ENCODE measurements around the gene SPAG5. TPM values are rescaled to one million over a fixed set of nuclear protein-coding genes. Genes with fewer than 3 reads are reported as not detected.

Gene SPAG5
- total RNA-seq (2012; rRNA removed) = 22.1 and 35.8 TPM in 2 replicates

GRCh38 chr17:28598799-28599310 is at the start of gene SPAG5:
SPAG5 (minus strand) TSS chr17:28599025; CDS start chr17:28598946, 79 bp downstream.
- H3K9me3 ChIP-seq (replicated peaks; ENCODE audit: low read length) = no peaks in the 10 kb centered on the region
- H3K4me1 ChIP-seq (ENCODE audit: control insufficient read depth, insufficient read depth, low read length) = peaks cover 21% of the 10 kb centered on the region
- H3K36me3 ChIP-seq (ENCODE audit: insufficient read depth, low read length) = no peaks in the 10 kb centered on the region
- peak within 1 kb of the TSS; percentile 91 for H3K9ac ChIP-seq (ENCODE audit: low read depth, low read length)
- H3K27me3 ChIP-seq (ENCODE audit: control insufficient read depth, insufficient read depth, low read length) = no peaks in the 10 kb centered on the region
- peak within 1 kb of the TSS; percentile 97 for H3K4me2 ChIP-seq (ENCODE audit: low read length)
- H3K4me3 ChIP-seq (ENCODE audit: low read length) = peak within 1 kb of the TSS; percentile 93

DNA sequence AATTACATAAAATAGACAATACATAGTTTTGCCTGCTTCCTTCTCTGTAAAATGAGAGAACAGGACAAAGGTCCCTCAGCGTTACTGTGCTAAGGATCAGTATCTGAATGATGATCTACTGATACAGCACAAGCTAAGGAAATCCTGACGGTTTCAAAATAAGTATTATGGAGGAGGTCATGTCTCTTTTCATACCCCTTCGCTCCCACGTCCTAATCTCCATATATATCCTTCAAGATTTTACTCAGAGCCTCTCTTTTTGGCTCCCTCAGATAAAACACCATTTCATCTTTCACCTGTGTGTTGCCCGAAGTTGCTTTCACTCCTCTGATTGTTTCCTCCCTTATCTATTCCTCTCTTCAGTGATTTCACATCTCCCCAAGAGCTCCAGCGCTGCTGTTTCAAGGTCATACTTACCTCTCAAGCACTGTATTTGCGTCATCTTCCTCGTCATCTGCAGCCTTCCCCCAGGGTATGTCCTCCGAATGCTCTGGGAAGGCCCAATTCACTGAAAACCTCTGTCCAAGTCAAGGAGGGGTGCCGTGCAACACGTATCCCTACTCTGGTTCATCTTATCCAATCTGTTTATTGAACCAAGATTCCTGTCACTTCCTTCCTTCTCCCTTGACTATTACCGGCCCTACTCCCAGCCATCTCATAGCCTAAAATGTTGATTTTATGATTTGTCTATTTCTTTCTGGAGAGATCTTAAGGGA is 47.4 kb upstream of the SPAG5 start:
- Histone ChIP-seq H3K36me3 (ENCODE audit: insufficient read depth, low read length) (peaks cover 27% of the 10 kb centered on the region), H3K4me2 (ENCODE audit: low read length) (peak overlapping the region; percentile 94), H3K9ac (ENCODE audit: low read depth, low read length) (peak overlapping the region; percentile 91), H3K27me3 (ENCODE audit: control insufficient read depth, insufficient read depth, low read length) (no peaks in the 10 kb centered on the region), H3K4me3 (ENCODE audit: low read length) (no peak overlapping the region), H3K9me3 (replicated peaks; ENCODE audit: low read length) (no peaks in the 10 kb centered on the region), H3K4me1 (ENCODE audit: control insufficient read depth, insufficient read depth, low read length) (peaks cover 13% of the 10 kb centered on the region)

DNA sequence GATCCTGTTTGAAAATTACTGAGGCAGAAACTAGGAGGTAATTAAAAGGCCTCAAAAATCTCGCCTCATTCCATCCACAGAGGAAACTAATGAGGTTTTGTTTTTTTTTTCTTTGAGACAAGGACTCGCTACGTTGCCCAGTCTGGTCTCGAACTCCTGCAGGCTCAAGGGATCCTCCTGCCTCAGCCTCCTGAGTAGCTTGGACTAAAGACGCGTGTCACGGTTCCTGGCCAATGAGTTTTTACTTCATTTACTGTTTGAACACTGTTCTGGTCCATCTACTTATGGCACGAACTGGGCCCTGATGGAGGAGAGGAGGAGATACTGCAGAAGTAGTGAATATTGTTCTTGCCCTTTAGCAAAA is 46.7 kb upstream of the SPAG5 start:
- Histone ChIP-seq H3K36me3 (ENCODE audit: insufficient read depth, low read length) (peaks cover 34% of the 10 kb centered on the region), H3K27me3 (ENCODE audit: control insufficient read depth, insufficient read depth, low read length) (no peaks in the 10 kb centered on the region), H3K4me1 (ENCODE audit: control insufficient read depth, insufficient read depth, low read length) (peaks cover 13% of the 10 kb centered on the region), H3K4me3 (ENCODE audit: low read length) (peak overlapping the region; percentile 85), H3K9me3 (replicated peaks; ENCODE audit: low read length) (no peaks in the 10 kb centered on the region), H3K4me2 (ENCODE audit: low read length) (peak overlapping the region; percentile 94), H3K9ac (ENCODE audit: low read depth, low read length) (peak overlapping the region; percentile 91)

DNA sequence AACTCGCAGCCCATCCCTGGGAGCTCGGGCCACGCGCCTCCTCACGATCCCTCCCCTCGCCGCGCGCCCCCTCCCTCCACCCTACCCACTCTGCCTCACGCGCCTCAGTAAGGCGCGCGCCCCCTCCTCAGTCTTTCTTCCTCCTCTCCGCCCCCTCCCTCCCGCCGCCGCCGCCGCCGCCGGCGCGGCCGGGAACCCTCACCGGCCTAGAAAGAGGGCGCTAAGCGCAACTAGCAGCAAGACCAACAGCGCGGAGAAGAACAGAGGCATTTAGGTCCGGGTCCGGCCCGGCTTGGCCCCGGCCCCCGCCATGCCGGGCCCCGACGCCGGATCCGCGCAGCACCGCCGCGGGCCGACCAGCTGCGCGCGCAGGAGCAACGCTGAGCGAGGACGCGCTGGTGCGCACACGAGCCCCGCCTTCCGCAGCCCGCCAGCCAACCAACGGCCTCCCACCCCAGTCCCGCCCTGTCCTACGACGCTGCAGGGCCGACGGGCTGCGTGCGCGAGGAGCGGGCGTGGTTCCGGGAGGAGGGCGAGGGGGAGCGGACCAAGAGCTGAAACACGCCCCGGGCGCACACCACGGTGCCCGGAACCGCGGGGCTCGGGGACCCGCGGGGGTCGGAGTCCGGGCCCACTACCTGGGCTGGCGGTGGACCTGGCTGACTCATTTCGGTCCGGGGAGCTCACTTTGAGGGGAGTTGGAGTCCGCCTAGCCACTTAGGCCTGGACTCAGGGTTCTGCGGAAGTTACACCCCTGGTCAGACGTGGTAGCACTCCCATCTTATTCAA is 46.2 kb upstream of the SPAG5 start, which contains the start of gene BLTP2:
Gene BLTP2, minus strand, starts transcription at position 372 of the 789 bp plus-strand sequence. Its CDS starts 102 bp downstream, at position 270.
- no peaks in the 10 kb centered on the region for H3K9me3 ChIP-seq (replicated peaks; ENCODE audit: low read length)
- peak within 1 kb of the TSS; percentile 94 for H3K4me2 ChIP-seq (ENCODE audit: low read length)
- peak within 1 kb of the TSS; percentile 91 for H3K9ac ChIP-seq (ENCODE audit: low read depth, low read length)
- H3K36me3 ChIP-seq (ENCODE audit: insufficient read depth, low read length) = peaks cover 37% of the 10 kb centered on the region
- no peaks in the 10 kb centered on the region for H3K27me3 ChIP-seq (ENCODE audit: control insufficient read depth, insufficient read depth, low read length)
- H3K4me3 ChIP-seq (ENCODE audit: low read length) = peak within 1 kb of the TSS; percentile 85
- H3K4me1 ChIP-seq (ENCODE audit: control insufficient read depth, insufficient read depth, low read length) = peaks cover 13% of the 10 kb centered on the region

- Histone ChIP-seq H3K4me1 (ENCODE audit: control insufficient read depth, insufficient read depth, low read length) (peaks cover 13% of the 10 kb centered on the region), H3K27me3 (ENCODE audit: control insufficient read depth, insufficient read depth, low read length) (no peaks in the 10 kb centered on the region), H3K4me3 (ENCODE audit: low read length) (peak overlapping the region; percentile 85), H3K4me2 (ENCODE audit: low read length) (peak overlapping the region; percentile 94), H3K9ac (ENCODE audit: low read depth, low read length) (peak overlapping the region; percentile 91), H3K9me3 (replicated peaks; ENCODE audit: low read length) (no peaks in the 10 kb centered on the region), H3K36me3 (ENCODE audit: insufficient read depth, low read length) (peaks cover 44% of the 10 kb centered on the region)
Observed at GRCh38 chr17:28643983-28644786, 45.4 kb upstream of the SPAG5 start.

- Histone ChIP-seq H3K4me3 (ENCODE audit: low read length) (no peak overlapping the region), H3K27me3 (ENCODE audit: control insufficient read depth, insufficient read depth, low read length) (no peaks in the 10 kb centered on the region), H3K9me3 (replicated peaks; ENCODE audit: low read length) (no peaks in the 10 kb centered on the region), H3K9ac (ENCODE audit: low read depth, low read length) (no peak overlapping the region), H3K36me3 (ENCODE audit: insufficient read depth, low read length) (peaks cover 60% of the 10 kb centered on the region), H3K4me2 (ENCODE audit: low read length) (no peak overlapping the region), H3K4me1 (ENCODE audit: control insufficient read depth, insufficient read depth, low read length) (peaks cover 9% of the 10 kb centered on the region)
Observed at GRCh38 chr17:28641579-28641978, 42.8 kb upstream of the SPAG5 start.

GRCh38 chr17:28635506-28635905 is 36.7 kb upstream of the SPAG5 start:
- Histone ChIP-seq H3K9me3 (replicated peaks; ENCODE audit: low read length) (no peaks in the 10 kb centered on the region), H3K36me3 (ENCODE audit: insufficient read depth, low read length) (peaks cover 85% of the 10 kb centered on the region), H3K4me3 (ENCODE audit: low read length) (no peak overlapping the region), H3K9ac (ENCODE audit: low read depth, low read length) (no peak overlapping the region), H3K4me1 (ENCODE audit: control insufficient read depth, insufficient read depth, low read length) (no peaks in the 10 kb centered on the region), H3K27me3 (ENCODE audit: control insufficient read depth, insufficient read depth, low read length) (no peaks in the 10 kb centered on the region), H3K4me2 (ENCODE audit: low read length) (no peak overlapping the region)

DNA sequence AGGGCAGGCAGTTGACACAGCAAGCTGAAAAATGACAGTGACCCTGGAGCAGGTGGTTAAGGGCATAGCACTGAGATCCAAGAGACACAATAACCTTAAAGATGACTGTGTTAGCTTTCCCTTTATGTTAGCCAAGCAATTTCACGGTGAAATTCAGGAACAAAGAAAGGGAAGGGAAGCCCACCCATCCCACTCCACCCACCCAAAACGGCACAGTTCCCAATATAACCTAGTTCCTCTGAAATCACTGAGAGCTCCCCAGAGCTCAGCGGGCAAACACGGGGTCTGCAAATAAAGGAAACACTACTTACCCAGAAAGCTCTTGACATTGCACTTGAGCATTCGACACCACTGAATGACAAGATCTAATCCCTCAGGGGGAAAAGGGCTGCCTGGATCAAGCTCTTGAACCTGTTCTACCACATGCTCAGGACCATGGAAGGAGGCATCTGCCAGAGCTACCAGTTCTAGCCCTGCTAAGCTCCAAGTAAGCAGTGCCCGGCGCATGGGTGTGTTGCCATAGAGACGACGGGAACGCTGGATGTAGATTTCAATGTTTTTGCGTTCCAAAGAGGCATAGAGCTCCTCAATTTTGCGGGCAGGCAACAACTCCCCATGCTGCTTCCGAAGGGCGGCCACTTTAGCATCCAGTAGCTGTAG is 35.5 kb upstream of the SPAG5 start:
- Histone ChIP-seq H3K4me3 (ENCODE audit: low read length) (no peak overlapping the region), H3K36me3 (ENCODE audit: insufficient read depth, low read length) (peaks cover 79% of the 10 kb centered on the region), H3K4me1 (ENCODE audit: control insufficient read depth, insufficient read depth, low read length) (no peaks in the 10 kb centered on the region), H3K27me3 (ENCODE audit: control insufficient read depth, insufficient read depth, low read length) (no peaks in the 10 kb centered on the region), H3K4me2 (ENCODE audit: low read length) (no peak overlapping the region), H3K9ac (ENCODE audit: low read depth, low read length) (no peak overlapping the region), H3K9me3 (replicated peaks; ENCODE audit: low read length) (no peaks in the 10 kb centered on the region)

- peaks cover 60% of the 10 kb centered on the region for H3K36me3 ChIP-seq (ENCODE audit: insufficient read depth, low read length)
- H3K27me3 ChIP-seq (ENCODE audit: control insufficient read depth, insufficient read depth, low read length) = no peaks in the 10 kb centered on the region
- H3K9ac ChIP-seq (ENCODE audit: low read depth, low read length) = no peak overlapping the region
- H3K9me3 ChIP-seq (replicated peaks; ENCODE audit: low read length) = no peaks in the 10 kb centered on the region
- no peak overlapping the region for H3K4me2 ChIP-seq (ENCODE audit: low read length)
- H3K4me1 ChIP-seq (ENCODE audit: control insufficient read depth, insufficient read depth, low read length) = no peaks in the 10 kb centered on the region
- no peak overlapping the region for H3K4me3 ChIP-seq (ENCODE audit: low read length)
Observed at GRCh38 chr17:28626818-28627217, 28.0 kb upstream of the SPAG5 start.

GRCh38 chr17:28624148-28624547 is 25.3 kb upstream of the SPAG5 start:
- Histone ChIP-seq H3K36me3 (ENCODE audit: insufficient read depth, low read length) (peaks cover 73% of the 10 kb centered on the region), H3K9me3 (replicated peaks; ENCODE audit: low read length) (no peaks in the 10 kb centered on the region)

More at GRCh38 chr17:28624148-28624547, 25.3 kb upstream of the SPAG5 start:
- no peak overlapping the region for H3K4me3 ChIP-seq (ENCODE audit: low read length)
- H3K9ac ChIP-seq (ENCODE audit: low read depth, low read length) = no peak overlapping the region
- H3K4me1 ChIP-seq (ENCODE audit: control insufficient read depth, insufficient read depth, low read length) = no peaks in the 10 kb centered on the region
- H3K4me2 ChIP-seq (ENCODE audit: low read length) = no peak overlapping the region
- no peaks in the 10 kb centered on the region for H3K27me3 ChIP-seq (ENCODE audit: control insufficient read depth, insufficient read depth, low read length)

Measured in skeletal muscle satellite cell (primary cell).